SW480 (cell line): ENCODE measurements around the gene MTERF4.
"Not testable (repeated sequence)": the region's sequence is repeated elsewhere in the genome, so short reads cannot be mapped to it uniquely, and the experiment has no call there.

Experiments
- DNase-seq: peaks from one replicate; pipeline ENCODE4 v3.0.0-alpha.2; 2016; ENCODE audit warnings: low spot score

Gene MTERF4

DNA sequence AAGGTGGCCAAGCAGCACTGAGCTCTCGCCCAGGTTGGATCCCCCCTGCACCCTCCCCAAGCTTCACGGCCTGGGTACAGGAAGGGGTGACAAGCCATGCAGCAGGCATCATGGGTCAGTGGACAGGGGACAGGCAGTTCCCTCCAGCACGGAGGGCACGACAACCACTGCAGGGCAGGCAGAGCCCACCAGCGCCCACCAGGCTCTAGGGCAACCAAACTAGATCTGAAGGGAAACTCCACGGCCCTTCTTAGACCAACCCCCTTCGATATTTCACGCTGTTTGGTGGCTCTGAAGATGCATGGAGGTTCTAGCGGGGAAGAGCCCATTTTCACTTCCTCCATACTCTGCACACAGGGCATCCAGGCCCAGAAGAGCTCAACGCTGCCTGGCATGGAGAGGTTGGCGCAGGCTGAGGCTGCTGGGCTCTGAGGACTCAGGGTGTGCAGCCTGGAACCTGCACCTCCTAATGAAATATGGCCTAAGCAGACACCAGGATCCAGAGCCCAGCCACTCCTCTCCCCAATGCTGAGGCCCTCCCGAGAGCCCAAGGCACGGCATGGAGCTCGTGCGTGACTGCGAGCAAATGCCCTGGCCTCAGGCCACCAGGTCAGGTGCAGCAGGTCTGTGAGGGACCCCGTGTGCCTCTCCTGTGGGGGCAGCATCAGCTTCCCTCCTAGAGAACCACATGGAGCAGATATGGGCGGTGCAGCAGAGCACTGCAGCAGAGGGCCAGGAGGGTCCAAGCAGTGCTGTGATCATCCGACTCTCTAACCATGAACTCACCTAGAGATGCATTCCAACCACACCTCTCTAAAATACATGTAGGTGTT, 8.7 kb upstream of the MTERF4 start:
- DNase-seq = no peak

DNA sequence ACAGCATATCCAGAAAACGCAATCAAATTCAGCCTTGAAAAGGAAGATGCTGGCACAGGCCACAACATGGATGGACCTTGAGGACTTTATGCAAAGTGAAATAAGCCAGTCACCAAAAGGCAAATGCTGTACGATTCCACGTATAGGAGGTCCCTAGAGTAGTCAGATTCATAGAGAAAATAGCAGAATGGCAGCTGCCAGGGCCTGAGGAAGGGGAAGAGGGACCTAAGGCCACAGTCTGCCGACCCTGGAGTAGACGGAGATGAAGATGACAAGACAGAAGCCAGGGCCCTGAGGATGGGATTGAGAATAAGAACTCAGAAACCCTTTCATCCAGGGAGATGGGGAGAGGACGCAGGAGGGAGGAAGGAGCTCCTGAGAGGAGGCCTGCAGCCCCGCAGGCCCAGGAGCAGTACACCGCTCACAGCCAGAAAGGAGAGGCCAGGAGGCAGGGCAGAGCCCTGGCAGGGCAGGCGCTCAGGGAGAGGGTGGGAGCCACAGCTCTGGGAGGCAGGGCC, 8.1 kb upstream of the MTERF4 start:
- no peak for DNase-seq

DNA sequence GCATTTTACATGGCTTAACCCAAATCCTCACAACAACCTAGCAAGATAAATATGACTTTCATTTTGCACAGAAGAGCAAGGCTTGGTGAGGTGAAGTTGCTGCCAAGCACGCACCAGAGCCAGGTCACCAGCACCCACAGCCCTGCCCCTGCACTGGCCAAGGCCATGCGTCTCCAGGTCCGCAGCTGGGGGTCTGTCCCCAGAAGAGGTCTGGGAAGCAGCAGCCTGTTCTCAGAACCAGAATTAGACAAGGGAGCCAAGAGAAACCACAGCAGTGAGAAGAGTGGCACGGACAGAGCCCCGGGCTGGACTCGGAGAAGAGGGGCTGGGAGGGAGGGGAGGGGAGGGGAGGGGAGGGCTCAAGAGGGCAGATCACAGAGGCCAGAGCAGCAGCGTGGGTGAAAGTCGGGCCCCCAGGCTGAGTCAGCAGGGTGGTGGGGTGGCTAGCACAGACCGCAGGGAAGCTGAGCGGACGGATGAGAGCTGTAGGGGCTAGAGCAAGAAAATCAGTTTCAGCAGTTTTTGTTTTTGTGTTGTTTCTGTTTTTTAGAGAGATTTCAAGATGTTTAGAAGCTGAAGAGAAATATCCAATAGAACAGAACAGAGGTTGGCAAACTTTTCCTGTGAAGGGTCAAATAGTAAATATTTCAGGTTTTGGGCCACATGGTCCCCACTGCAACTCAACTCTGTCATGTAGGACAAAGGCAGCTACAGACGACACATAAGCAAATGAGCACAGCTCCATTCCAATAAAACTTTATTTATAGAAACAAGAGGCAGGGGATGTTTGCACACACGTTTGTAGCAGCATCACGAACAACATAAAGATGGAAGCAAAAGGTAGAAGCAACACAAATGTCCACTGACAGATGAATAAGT, 7.4 kb upstream of the MTERF4 start:
- DNase-seq = no peak

DNA sequence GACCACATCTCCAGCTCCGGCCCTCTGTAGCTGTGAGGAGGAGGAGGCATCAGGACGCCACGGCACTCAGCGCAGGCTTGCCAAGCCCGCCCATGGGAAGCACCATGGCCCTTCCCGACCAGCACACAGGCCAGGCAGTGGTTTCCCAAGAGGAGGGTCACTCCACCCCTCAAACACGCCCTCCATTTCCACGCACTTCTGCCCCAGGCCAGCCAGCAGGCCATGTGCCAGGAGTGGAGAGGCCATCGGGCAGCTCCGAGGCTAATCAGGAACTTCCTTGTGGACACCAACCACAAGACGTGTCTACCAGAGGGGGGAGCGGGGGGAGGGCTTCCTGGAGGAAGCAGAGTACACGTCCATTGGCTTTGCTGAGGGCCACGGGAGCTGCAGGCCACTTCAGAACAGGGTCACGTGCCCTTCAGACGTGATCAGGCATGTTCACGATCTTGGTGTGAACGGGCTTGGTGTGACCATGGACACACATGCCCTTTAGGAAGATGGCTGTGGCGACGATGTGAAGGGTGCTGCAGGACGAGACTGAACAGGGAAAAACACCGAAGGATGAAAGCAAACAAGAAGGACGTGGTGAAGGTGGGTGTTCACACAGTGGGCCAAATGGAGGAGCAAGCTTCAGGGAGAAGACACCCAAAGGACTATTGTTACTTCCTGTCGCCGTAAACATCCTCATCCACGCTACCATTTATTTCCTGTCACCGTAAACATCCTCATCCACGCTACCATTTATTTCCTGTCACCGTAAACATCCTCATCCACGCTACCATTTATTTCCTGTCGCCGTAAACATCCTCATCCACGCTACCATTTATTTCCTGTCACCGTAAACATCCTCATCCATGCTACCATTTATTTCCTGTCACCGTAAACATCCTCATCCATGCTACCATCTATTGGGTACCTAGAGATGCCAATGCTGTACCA, 6.5 kb upstream of the MTERF4 start:
- no peak for DNase-seq

DNA sequence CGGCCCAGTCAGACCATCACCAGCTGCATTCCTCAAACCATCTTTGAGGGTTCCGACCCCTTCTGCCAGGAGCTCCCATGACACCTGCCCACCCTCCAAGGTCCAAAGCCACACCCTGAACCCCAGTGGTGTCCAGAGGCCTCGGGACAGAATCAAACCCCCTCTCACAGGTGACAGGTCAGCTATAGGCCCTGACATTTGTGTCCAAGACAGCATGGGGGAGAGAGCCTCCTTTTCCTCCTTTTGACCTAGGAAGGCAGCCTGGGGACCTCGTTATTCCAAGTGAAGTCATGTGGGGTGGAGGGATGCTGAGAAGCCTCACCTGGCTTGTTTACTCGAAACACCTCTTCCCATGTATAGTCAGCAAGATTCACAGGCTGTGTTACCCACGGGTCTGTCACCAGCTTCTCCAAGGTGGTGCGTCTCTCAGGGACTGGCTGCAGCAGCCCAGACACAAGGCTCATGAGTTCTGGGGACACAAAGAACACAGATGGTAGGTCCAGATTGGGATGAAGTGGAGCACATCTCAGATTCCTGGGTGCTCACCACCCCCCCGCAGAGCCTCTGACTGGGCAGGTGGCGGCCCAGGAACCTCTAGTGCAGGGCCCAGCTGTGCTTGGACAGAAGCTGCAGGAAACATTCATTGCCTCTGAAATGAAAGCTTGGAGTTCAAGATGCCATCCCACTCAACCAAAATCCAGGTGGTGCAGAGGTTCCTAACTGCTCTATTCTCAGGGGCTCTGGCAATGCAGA, 5.1 kb upstream of the MTERF4 start:
- no peak for DNase-seq

DNA sequence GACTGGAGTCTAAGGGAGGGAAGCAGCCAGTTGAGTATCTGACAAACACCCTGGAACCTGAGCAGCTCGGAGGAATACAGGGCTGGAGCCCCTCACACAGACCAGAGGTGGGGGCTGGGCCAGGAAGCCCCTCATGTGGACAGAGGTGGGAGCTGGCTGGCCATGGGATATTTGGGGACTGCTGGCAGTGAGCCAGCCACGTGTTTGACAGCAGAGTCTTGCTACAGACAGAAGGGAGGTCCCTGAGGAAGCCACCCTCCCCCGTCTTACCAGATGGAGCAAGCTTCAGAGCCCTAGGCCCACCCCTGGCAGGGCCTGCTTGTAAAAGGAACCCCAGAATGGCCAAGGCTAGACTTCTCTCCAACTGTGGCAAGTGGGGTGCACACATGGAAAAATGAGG, 3.6 kb upstream of the MTERF4 start:
- DNase-seq = no peak

DNA sequence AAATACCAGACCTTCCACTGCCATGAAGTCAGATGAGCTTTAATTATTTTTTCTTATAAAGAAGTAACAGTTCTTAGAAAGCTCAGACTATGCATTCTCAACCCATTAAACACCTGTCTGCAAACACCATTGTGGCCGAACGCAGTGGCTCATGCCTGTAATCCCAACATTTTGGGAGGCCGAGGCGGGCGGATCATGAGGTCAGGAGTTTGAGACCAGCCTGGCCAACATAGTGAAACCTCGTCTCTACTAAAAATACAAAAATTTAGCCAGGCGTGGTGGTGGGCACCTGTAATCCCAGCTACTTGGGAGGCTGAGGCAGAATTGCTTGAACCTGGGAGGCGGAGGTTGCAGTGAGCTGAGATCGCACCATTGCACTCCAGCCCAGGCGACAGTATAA, 2.5 kb upstream of the MTERF4 start:
- not testable (repeated sequence) for DNase-seq

DNA sequence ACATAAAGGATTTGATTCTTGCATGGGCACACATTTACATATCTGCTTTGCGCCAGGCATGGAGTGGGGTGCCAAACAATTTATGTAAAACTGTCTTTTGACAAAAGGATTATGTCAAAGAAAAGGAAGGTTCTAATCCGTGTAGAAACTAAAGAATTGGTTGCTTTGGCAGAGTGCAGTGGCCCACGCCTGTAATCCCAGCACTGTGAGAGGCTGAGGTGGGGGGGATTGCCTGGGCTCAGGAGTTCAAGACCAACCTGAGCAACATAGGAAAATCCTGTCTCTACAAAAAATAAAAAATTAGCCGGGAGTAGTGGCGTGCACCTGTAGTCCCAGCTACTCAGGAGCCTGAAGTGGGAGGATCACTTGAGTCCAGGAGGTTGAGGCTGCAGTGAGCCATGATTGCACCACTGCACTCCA, 1.1 kb upstream of the MTERF4 start:
- DNase-seq = no peak

DNA sequence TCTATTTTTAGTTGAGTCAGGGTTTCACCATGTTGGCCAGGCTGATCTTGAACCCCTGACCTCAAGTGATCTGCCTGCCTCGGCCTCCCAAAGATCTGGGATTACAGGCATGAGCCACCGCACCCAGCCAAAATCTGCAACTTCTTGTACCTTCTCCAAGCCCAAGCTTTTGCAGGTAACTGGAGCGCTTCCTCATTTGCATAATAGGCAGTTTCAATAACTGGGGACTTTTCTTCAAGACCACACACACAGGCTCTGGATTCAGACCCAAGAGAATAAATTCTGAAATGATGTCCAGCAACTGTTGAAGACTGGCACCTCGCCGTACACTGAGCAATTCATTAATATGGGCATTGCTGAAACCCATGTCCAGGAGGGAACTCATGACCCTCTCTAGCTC, 2.8 kb downstream of the MTERF4 start:
- DNase-seq = no peak

DNA sequence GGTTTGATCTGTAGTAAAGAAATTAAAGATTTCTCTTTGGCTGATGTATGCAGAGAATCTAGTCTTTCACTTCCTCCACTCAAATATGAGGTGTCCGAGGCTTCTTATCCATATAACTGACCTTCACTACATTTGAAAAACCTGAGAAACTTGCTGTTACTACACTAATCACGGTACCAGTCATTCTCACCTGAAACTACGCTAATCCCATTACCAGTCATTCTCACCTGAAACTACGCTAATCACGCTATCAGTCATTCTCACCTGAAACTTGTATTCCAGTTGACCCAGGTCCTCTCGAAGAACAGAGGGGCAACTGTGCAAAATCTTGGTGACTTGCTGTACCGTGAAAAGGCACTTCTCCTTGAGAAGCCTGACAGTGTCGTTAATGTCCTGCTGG, 5.1 kb downstream of the MTERF4 start:
- no peak for DNase-seq

DNA sequence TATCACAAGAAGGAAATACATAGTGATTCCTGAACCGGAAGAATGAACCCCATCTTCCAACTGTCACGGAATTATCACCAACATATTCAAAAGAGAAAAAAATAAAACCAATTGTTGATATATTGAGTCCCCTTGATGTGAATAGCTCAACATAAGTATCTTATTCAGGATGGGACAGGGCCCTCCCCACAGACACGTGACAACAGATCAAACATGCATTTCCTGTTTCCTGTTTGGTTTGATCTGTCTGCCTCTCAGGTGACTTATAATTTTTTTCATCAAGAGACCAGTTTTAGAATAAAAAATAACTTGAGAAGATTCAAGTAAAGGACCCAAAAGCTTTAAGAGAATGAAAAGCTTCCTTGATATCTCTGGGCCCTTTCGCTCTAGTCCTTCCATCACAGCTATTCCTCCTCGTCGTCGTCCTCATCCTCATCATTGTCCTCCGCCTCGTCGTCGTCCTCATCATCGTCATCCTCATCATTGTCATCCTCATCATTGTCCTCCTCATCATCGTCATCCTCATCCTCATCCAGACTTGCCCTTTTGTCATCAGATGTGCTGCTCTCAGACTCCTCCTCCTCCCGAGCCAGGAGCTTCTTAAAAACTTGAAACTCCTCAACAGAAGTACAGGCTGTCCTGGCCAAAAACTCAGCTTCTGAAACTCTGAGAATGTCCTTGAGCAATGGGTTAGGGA, 6.3 kb downstream of the MTERF4 start:
- no peak for DNase-seq

DNA sequence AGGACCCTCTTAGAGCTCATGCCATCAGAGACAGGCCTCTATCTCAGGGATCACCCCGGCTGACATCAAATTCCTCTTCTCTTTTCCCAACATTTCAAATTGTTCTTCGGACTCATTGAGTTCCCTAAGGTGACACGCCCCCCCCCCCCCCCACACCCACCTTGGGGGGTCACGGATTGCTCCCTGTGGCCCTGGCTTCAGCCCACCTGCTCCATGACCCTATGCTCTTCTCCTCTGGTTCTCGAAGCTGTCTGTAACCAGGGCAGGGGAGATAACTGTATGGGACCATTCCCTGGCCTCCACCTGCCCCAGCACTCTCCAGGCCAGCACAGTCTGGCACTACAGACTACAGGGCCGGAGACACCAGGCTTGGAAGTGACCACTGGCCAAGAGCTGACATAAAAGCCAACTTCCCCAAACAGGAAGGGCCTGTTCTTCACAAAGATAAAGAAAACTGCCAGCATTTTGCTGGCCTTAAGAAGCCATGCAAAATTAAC, 7.1 kb downstream of the MTERF4 start:
- DNase-seq = no peak

DNA sequence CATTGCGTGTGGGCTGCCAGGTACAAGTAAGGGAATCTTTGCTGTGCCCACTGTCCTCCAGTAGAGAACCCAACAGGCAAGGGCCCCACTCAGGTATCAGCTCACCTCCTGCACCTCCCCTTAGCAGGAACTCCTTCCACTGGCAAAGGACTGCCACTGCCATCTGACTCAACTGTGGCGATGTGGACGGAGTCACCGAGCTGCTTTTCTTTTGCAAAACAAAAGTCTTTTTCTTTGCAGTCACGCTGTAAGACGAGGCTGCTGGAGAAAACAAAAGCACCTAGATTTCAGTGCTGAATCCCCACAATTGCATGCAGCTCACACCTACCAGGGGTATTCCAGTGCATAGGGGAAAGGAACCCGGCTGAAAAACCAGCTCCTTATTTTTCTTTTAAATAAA, 7.9 kb downstream of the MTERF4 start:
- no peak for DNase-seq

DNA sequence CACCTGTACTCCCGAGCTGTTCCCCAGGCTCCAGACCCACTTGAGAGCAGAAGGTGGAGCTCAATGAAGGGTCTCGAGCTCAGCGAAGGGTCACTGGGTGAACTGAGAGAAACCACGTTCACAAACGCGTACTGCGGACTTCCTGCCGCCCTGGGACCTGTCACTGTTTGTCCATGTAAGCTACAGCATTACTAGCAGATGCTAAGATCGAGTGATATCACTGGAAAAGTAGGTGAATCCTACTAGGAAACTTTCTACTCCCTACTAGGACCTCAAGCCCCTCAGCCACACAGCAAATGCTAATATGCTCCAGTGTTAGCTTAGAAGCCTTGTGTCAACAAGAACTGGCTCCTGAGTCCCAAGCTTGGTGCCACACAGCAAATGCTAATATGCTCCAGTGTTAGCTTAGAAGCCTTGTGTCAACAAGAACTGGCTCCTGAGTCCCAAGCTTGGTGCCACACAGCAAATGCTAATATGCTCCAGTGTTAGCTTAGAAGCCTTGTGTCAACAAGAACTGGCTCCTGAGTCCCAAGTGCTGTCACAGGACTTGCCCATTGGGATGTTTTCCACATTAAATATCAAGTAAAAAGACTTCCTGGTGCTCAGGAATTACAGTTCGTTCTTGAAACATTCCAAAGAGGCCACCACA, 8.8 kb downstream of the MTERF4 start:
- not testable (repeated sequence) for DNase-seq

DNA sequence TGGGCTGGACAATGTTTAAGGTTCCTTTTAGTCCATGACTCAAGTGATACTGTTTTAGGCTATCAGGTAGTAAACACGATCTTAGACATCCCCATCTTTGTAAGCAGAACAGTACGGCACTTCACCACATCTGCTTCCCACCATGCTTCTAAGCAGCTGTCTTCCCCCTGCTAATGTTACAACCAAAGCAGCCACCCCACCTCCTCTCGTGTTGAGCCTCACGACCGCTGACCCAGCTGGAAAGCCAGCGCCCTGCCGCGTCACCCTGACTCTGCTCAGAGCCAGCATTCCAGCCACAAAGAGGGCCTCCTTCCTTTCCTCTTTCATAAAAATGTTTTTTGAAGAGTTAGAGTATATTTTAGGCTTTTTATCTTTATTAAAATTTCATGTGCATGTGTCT, 9.4 kb downstream of the MTERF4 start:
- DNase-seq = no peak

DNA sequence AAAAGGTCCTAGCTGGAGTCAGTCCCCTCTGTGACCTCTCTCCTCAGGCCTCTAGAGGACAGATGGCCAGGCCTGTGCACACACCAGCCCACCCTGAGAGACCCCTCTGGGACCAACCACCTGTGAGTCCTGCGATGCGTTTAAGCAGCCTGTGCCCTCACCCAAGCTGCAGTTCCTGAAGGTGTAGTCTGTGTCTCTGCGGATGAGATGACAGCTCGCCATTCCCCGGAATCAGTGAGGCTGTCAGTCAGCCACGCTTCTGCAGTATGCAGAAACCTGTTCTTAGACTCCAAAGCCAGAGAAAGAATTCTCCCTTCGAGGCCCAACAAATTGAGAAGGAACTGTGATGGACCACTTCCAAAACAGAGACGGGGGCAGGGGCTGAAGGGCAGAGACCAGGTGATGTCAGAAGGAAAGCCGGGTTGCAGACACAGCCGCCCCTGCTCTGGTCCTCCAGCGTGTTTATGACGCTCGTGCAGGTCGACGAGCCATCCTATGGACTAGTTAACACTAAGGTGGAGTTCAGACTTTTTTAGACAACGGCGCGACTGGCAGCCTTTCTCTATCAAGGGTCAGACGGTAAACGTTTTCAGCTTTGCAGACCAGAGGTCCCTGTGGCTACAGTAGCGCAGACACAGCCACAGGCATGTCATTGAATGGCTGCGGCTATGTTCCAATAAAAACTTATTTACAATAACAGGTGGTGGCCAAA, 10.2 kb downstream of the MTERF4 start:
- DNase-seq = no peak

DNA sequence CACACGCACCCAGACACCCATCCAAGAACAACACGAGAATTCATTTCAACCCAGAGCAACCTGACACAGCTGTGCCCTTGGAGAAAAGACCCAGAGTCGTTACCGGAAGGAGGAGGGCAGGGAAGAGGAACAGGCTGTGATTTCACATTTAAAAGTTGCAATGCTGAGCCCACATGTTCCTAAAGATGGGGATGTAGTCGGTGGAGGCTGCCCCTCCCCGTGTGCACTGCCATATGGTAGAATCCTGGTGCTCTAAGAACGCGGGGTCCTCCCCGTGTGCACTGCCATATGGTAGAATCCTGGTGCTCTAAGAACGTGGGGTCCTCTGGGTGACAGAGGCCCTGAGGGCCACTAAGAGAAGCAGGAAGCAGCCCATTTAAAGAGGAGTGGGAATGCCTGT, 10.9 kb downstream of the MTERF4 start:
- no peak for DNase-seq

DNA sequence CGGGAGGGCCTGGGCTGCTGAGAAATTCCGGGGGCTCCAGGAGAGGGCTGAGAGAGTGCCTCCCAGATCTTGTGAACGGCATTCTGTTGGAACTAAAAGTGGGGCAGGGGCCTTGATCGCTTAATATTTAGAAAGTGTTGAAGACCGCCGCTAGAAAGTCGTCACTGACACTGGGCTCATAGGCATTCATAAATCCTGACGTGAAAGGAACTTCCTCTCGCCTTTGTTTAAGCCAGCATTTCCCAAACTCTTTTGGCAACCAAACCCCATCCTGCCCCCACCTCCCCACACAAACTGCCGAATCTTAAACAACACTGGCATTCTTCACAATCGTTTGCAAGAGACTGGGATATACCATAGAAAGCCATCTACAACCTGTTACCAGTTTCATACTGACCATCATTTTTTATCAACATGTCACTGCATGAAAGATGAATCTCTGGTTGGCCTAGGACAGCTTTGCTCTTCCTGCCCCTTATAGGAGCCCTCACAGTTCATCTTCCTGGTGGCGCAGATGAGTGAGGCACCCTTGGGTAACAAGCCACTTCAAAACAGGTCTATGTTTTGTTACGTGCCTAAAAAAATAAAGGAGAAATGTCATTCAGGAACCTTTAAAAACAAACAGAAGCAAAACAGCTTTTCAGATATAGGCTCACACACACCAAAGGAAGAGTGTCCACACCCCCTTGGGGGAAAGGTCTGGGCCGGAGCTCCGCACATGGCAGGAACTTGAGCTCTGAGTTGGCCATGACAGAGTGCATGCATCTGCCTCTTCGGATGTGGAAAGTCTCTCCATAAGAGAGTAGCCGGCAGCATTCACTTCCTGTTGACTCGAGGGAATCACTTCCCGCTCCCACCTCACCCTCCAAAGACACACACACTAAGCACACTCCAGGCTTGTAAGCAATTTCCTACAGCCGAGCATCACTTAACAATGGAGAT, 13.0 kb downstream of the MTERF4 start:
- DNase-seq = no peak
